ENCODE measurements around the gene CRYBA2.

DNA sequence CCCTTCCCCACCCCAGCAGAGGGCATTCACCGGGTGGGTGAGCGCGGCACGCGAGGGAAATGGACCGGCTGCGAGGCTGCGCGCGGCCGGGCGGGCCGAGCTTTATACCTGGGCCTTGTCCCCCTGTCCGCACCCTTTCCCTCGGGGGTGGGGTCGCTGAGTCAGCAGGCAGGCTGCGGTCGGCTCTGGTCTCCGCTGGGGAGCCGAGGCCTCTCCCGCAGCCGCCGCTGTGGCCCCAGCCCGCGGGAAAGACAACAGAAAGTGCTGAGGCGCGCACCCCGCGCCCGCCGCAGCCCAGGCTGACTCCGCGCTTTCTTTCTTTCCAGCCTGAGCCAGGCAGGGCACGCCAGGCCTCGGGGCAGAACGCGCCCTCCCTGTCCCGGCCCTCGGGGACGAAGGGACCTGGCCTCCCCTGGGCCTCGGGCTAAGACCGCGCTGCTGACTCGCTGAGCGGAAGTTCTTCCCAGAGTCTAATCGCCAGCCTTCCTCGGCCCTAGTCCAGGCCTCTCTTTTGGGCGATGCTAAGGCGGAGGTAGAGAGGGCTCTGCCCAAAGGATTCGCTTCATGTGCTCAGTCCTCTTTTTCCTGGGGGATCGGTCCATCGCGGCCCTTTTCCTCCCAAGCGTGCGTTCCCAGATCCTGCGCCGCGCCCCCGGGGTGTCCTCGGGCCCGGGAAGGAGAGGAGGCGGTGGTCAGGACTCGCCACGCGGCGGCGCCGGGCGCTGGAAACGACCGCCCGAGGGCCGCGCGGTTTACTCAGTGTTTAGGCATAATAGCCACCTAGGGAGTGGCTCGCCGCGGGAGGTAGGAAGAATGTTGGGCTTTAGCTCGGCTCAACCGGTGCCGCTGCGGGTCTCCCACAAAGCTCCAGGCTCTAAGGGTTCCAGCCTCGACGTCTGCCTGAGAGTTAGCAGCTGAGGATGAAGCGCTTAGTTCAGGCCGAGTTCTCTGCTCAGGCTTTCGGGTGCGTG, at the start of gene CRYBA2:
- TF ChIP-seq EZH2phosphoT487 (IDR thresholded peaks at IDR 0.05; ENCODE audit: borderline replicate concordance, low read length) (0 out of 2 replicates have a peak, but pooled peaks have one; percentile 10), EZH2 (IDR thresholded peaks at IDR 0.05; ENCODE audit: low read length, unreplicated experiment) (no peak)

All from PC-3 (cell line).